H1 (cell line): ENCODE data around the gene TFF3. TPM values are rescaled to one million over a fixed set of nuclear protein-coding genes. Genes with fewer than 3 reads are reported as not detected.

Experiments used
- KDM1A ChIP-seq: fragments of 200-600, 300-600 bp; sonication (generic); IDR thresholded peaks from 2 replicates; pipeline ENCODE4 v1.7.1; 2016; ENCODE audit warnings: mild to moderate bottlenecking, low read length, borderline replicate concordance
- MAX ChIP-seq: IDR thresholded peaks from 2 replicates; pipeline ENCODE4 v1.6.1; 2012; ENCODE audit warnings: inconsistent platforms
- polyA plus RNA-seq, 7 experiments: library from polyadenylated mRNA; depleted of rRNA in 3 of 7; stranded (reverse) in 5 of 7; unstranded in 2 of 7; fragments of >200 nt in 5 of 7; fragments of 200-250 nt in 2 of 7; gene quantifications; 1 replicate in 5 of 7; 2 replicates in 1 of 7; 4 replicates in 1 of 7; pipeline versions ENCODE4 v1.2.1 to v1.2.3, GENCODE V29; 2011 to 2013; ENCODE audit warnings: missing spikeins in 2 of 7, mixed read lengths in 2 of 7
- total RNA-seq: library from RNA; stranded (reverse); fragmentation: NEBNext Ultra II Directional; extraction: Animal tissue kit (Norgen Biotek cat#: 25700); gene quantifications from 2 replicates; pipeline ENCODE4 v1.2.1, GENCODE V29; 2021

TFF3 gene
- total and polyA plus RNA-seq, 2 of the 8 experiments (the other 6 are each of a cell fraction or from before 2014, with no cell fraction given) = 1.7 to 6.7 TPM

- TF ChIP-seq KDM1A (no peak), MAX (no peak)
Observed at GRCh38 chr21:42346866-42347600, 31.8 kb upstream of the TFF3 start (continued).
